Measurements from ENCODE around the gene IFFO2.

- TF ChIP-seq, protein P1, sequence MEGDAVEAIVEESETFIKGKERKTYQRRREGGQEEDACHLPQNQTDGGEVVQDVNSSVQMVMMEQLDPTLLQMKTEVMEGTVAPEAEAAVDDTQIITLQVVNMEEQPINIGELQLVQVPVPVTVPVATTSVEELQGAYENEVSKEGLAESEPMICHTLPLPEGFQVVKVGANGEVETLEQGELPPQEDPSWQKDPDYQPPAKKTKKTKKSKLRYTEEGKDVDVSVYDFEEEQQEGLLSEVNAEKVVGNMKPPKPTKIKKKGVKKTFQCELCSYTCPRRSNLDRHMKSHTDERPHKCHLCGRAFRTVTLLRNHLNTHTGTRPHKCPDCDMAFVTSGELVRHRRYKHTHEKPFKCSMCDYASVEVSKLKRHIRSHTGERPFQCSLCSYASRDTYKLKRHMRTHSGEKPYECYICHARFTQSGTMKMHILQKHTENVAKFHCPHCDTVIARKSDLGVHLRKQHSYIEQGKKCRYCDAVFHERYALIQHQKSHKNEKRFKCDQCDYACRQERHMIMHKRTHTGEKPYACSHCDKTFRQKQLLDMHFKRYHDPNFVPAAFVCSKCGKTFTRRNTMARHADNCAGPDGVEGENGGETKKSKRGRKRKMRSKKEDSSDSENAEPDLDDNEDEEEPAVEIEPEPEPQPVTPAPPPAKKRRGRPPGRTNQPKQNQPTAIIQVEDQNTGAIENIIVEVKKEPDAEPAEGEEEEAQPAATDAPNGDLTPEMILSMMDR (IDR thresholded peaks at IDR 0.05; ENCODE audit: low read depth, low read length, poor library complexity, severe bottlenecking): no peak
- no peak for TF ChIP-seq EZH2phosphoT487 (IDR thresholded peaks at IDR 0.05; ENCODE audit: borderline replicate concordance, low read length)
Observed at GRCh38 chr1:18900303-18900841, 56.1 kb downstream of the IFFO2 start.

All from DOHH2 (cell line).